Retinal pigment epithelial cell (primary cell): ENCODE results near the gene EIF2B1.
"Not testable (repeated sequence)": the region's sequence is repeated elsewhere in the genome, so short reads cannot be mapped to it uniquely, and the experiment has no call there.

Source experiments
- DNase-seq: peaks from one replicate; pipeline ENCODE4 v3.0.0-alpha.2; 2010; ENCODE audit warnings: low read depth
- H3K4me3 ChIP-seq: 2 replicates; pipeline ENCODE4 v1.5.1; 2011; ENCODE audit warnings: mild to moderate bottlenecking, low read length, control low read depth, moderate library complexity
- CTCF ChIP-seq: conservative IDR thresholded peaks from 2 replicates; pipeline ENCODE4 v1.5.1; 2011; ENCODE audit warnings: low read depth, low read length, control low read depth, inconsistent platforms

Gene EIF2B1

DNA sequence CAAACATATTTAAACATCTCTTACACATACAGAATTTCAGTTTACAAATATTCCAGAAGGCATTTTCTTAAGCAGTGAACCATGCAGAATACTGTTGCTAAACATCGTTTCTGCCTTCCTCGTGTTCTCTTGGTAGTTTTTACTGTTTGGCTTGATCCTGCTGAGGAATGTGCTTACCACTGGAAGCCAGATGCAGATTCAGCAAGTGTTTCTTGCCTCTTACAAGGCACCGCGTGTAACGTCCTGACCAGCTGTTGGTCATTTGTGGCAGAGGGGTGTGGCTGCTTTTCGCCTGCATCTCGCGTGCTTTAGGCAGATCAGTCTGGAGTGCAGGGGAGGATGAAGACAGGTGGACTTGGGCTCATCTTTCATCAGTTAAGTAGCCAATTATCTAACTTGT lies 12.4 kb downstream of the EIF2B1 start:
- no peak overlapping the region for H3K4me3 ChIP-seq
- no peak for DNase-seq
- no peak for TF ChIP-seq CTCF

DNA sequence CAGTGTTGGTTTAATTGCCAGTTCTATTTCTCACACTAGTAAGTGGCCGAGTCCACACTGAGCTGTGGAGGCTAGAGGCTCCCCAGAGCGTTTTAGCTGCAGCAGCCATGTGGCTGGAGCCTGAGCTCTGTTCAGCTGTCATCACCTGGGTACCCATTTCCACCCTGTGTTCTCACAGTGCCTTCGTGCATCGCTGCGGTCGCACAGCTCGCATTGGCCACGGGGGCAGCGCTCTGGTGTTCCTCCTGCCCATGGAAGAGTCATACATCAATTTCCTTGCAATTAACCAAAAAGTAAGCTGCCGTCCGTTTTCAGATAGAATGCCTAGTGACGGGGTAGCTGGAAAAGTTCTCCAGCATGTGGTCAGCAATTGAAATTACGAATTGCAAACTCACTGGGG lies 15.9 kb downstream of the EIF2B1 start:
- TF ChIP-seq CTCF = no peak
- no peak for DNase-seq
- H3K4me3 ChIP-seq = no peak overlapping the region

GRCh38 chr12:123617144-123617543 lies 16.3 kb downstream of the EIF2B1 start:
- TF ChIP-seq CTCF = no peak

DNA sequence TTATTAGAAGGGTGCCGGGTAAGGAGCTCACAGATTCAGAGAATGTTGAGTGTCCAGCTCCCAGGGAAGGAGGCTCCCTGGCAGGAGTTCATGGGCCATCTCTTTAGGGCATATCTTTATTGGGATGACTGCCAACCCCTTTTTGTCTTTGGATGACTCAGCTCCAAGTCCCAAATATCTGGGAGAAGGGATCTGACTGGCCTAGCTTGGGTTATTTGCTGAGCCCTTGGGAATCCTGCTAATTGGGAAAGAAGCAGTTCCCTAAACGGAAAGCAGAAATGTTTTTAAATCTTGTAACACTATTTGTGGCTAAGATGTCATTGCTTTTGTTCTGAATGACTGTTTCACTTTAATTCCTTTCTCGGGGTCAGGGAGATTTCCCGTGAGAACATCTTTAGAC lies 19.0 kb downstream of the EIF2B1 start:
- no peak for TF ChIP-seq CTCF
- DNase-seq = no peak
- no peak overlapping the region for H3K4me3 ChIP-seq

More at GRCh38 chr12:123617144-123617543, 16.3 kb downstream of the EIF2B1 start:
- DNase-seq = no peak
- H3K4me3 ChIP-seq = no peak overlapping the region

- DNase-seq = no peak
- no peak overlapping the region for H3K4me3 ChIP-seq
- TF ChIP-seq CTCF = no peak
Measured at GRCh38 chr12:123614110-123614509, 19.4 kb downstream of the EIF2B1 start.

- no peak for TF ChIP-seq CTCF
- DNase-seq = no peak
Measured at GRCh38 chr12:123608182-123608581, 25.3 kb downstream of the EIF2B1 start.

DNA sequence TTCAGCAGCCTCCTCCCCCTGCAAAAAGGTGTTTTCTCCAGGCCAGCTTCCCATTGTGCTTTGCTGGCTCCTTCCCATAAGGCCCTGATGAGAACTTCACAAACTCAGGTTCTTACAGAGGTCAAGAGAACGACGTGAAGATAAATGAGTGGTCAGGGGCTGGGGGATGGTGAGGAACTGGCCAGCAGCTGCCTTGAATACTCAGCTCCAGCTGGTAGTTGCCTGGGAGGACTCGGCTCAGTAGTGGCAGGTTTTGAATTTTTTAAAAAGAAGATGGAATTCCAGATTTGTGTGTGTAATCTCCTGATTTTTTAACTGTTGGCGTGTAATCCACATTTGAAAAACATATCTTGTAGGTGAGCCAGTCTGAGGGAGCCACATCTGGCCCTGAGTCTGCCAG lies 25.7 kb downstream of the EIF2B1 start:
- DNase-seq = no peak
- TF ChIP-seq CTCF = no peak

More at GRCh38 chr12:123608182-123608581, 25.3 kb downstream of the EIF2B1 start:
- no peak overlapping the region for H3K4me3 ChIP-seq

DNA sequence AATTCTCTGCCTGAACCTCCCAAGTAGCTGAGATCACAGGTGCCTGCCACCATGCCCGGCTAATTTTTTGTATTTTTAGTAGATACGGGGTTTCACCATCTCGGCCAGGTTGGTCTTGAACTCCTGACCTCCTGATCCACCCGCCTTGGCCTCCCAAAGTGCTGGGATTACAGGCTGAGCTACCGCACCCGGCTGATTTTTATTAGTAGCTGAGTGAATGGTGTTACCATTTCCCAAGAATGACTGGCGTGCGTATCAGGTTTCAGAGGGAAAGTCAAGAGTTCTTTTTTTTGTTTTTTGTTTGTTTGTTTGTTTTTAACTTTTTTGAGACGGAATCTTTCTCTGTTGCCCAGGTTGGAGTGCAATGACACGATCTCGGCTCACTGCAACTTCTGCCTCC lies 30.0 kb downstream of the EIF2B1 start:
- H3K4me3 ChIP-seq, DNase-seq: not testable (repeated sequence)

More for the DNA sequence above, 25.7 kb downstream of the EIF2B1 start:
- no peak overlapping the region for H3K4me3 ChIP-seq
